ACC112 (cell line): ENCODE results near the gene OSBPL5.

ENCODE experiments used
- H2AFZ ChIP-seq: fragments of 200-600 bp; sonication (generic); one replicate; pipeline ENCODE4 v1.6.0; 2017; ENCODE audit warnings: antibody characterized with exemption, low read length; ENCODE audit not compliant: unreplicated experiment
- H3K27ac ChIP-seq: fragments of 200-600 bp; sonication (generic); 2 replicates; pipeline ENCODE4 v1.5.1; 2014; ENCODE audit warnings: low read depth, mild to moderate bottlenecking, antibody characterized with exemption, low read length, moderate library complexity
- H3K27me3 ChIP-seq: fragments of 200-600 bp; sonication (generic); 2 replicates; pipeline ENCODE4 v1.6.1; 2014; ENCODE audit warnings: mild to moderate bottlenecking, antibody characterized with exemption, low read length, moderate library complexity, mixed read lengths; ENCODE audit not compliant: insufficient read depth
- H3K36me3 ChIP-seq: fragments of 200-600 bp; sonication (generic); 2 replicates; pipeline ENCODE4 v1.6.1; 2016; ENCODE audit warnings: mild to moderate bottlenecking, antibody characterized with exemption, low read length, moderate library complexity, mixed read lengths; ENCODE audit not compliant: insufficient read depth
- H3K4me1 ChIP-seq: fragments of 200-600 bp; sonication (generic); one replicate; pipeline ENCODE4 v1.6.1; 2016; ENCODE audit warnings: low read length, mixed read lengths; ENCODE audit not compliant: insufficient read depth, unreplicated experiment, control insufficient read depth
- H3K4me3 ChIP-seq: fragments of 200-600 bp; sonication (generic); 2 replicates; pipeline ENCODE4 v1.5.1; 2014; ENCODE audit warnings: mild to moderate bottlenecking, low read depth, low read length
- H3K79me2 ChIP-seq: fragments of 200-600 bp; sonication (generic); one replicate; pipeline ENCODE4 v1.6.0; 2016; ENCODE audit warnings: low read length; ENCODE audit not compliant: control insufficient read depth, unreplicated experiment, insufficient read depth

Gene OSBPL5

DNA sequence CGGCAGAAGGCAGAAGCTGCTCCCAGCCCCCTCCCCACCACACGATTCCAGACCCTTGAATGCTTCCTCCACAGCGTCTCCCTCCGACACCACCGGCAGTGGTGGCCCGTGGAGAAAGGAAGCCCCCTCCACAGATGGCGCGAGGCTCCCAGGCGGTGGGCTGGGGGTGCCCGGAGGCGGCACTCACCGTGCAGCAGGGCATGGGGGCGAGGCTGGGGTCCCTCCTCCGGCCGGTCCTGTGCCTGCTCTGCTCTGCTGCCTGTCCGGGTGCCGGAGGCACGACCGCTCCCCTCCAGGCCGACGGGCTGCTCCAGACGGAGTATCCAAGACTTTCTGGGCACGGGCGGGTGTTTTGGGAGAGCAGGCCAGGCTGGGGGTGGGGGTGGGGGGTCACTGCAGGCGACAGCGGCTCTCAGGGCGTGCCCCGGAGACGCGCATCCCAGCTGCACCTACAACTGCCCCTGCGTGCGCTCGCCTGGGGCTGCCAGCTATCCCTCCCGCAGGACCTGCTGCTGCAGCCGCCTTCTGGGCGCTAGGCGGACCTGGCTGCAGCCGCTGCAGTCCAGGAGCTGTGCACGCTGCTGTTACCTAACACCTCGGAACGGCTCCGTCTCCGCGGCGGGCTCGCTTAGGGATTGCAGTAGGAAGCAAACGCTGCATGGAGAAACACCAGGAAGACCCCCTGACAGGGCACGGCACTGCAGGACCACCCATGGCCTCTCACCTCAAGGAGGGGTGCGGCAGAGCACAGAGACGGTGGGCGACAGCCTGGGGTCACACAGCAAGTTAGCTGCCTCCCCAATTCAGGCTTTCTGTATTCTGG is 38.3 kb upstream of the OSBPL5 start:
- Histone ChIP-seq H3K36me3 (no peaks in the 10 kb centered on the region), H3K27ac (no peak overlapping the region), H3K4me1 (no peaks in the 10 kb centered on the region), H2AFZ (no peak overlapping the region), H3K4me3 (no peak overlapping the region), H3K27me3 (peaks cover 50% of the 10 kb centered on the region), H3K79me2 (no peaks in the 10 kb centered on the region)

DNA sequence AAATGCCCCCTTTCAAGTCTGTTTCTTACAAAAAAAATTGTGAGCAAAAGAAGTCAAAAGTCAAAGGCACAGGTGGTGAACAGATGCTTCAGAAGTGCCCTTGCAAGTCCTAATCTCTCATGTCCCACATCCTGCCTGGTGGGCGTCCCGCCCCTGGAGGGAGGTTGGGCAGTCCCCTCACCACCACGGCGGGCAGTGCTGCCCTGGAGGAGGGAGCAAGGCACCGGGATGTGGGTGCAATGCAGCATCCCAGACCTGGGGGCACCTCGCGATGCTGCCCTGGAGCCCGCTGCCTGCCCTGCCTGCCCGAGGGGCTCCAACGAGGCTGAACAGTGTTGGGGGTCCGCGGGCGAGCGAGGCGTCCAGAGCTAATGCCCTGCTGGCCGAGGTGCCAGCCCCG is 37.6 kb upstream of the OSBPL5 start:
- H3K4me1 ChIP-seq = no peaks in the 10 kb centered on the region

GRCh38 chr11:3202305-3202704 is 37.2 kb upstream of the OSBPL5 start:
- Histone ChIP-seq H3K27ac (no peak overlapping the region), H3K4me3 (no peak overlapping the region), H3K27me3 (peaks cover 50% of the 10 kb centered on the region), H3K4me1 (no peaks in the 10 kb centered on the region), H3K79me2 (no peaks in the 10 kb centered on the region), H3K36me3 (no peaks in the 10 kb centered on the region), H2AFZ (no peak overlapping the region)

More for the DNA sequence above, 37.6 kb upstream of the OSBPL5 start:
- Histone ChIP-seq H3K79me2 (no peaks in the 10 kb centered on the region), H2AFZ (no peak overlapping the region), H3K27ac (no peak overlapping the region), H3K27me3 (peaks cover 50% of the 10 kb centered on the region), H3K4me3 (no peak overlapping the region), H3K36me3 (no peaks in the 10 kb centered on the region)

- Histone ChIP-seq H3K4me1 (no peaks in the 10 kb centered on the region), H3K79me2 (no peaks in the 10 kb centered on the region), H3K27ac (no peak overlapping the region), H3K36me3 (no peaks in the 10 kb centered on the region), H3K4me3 (no peak overlapping the region), H3K27me3 (peaks cover 50% of the 10 kb centered on the region), H2AFZ (no peak overlapping the region)
Measured at GRCh38 chr11:3201677-3202181, 36.6 kb upstream of the OSBPL5 start.

- H3K36me3 ChIP-seq = no peaks in the 10 kb centered on the region
- no peak overlapping the region for H2AFZ ChIP-seq
- peaks cover 50% of the 10 kb centered on the region for H3K27me3 ChIP-seq
- no peaks in the 10 kb centered on the region for H3K4me1 ChIP-seq
- H3K27ac ChIP-seq = no peak overlapping the region
- no peaks in the 10 kb centered on the region for H3K79me2 ChIP-seq
- no peak overlapping the region for H3K4me3 ChIP-seq
Measured at GRCh38 chr11:3201112-3201581, 36.0 kb upstream of the OSBPL5 start.

GRCh38 chr11:3200388-3201111 is 35.4 kb upstream of the OSBPL5 start:
- Histone ChIP-seq H3K4me3 (no peak overlapping the region), H3K27ac (no peak overlapping the region), H3K79me2 (no peaks in the 10 kb centered on the region), H3K27me3 (peaks cover 50% of the 10 kb centered on the region), H3K36me3 (no peaks in the 10 kb centered on the region), H3K4me1 (no peaks in the 10 kb centered on the region), H2AFZ (no peak overlapping the region)

GRCh38 chr11:3199537-3200295 is 34.6 kb upstream of the OSBPL5 start:
- peaks cover 47% of the 10 kb centered on the region for H3K27me3 ChIP-seq
- no peak overlapping the region for H2AFZ ChIP-seq
- no peaks in the 10 kb centered on the region for H3K4me1 ChIP-seq
- no peaks in the 10 kb centered on the region for H3K36me3 ChIP-seq
- no peaks in the 10 kb centered on the region for H3K79me2 ChIP-seq
- H3K4me3 ChIP-seq = no peak overlapping the region
- no peak overlapping the region for H3K27ac ChIP-seq

- Histone ChIP-seq H3K79me2 (no peaks in the 10 kb centered on the region), H3K4me3 (no peak overlapping the region), H3K27me3 (peaks cover 41% of the 10 kb centered on the region), H3K36me3 (no peaks in the 10 kb centered on the region), H3K4me1 (no peaks in the 10 kb centered on the region), H3K27ac (no peak overlapping the region), H2AFZ (no peak overlapping the region)
Measured at GRCh38 chr11:3198815-3199214, 33.7 kb upstream of the OSBPL5 start.

- Histone ChIP-seq H3K36me3 (no peaks in the 10 kb centered on the region), H3K27me3 (peaks cover 33% of the 10 kb centered on the region), H3K4me3 (no peak overlapping the region), H3K27ac (no peak overlapping the region), H3K79me2 (no peaks in the 10 kb centered on the region), H3K4me1 (no peaks in the 10 kb centered on the region), H2AFZ (no peak overlapping the region)
Measured at GRCh38 chr11:3197878-3198528, 32.9 kb upstream of the OSBPL5 start.
